GM21423 (cell line): ENCODE data around the gene ADAMTS5.

ENCODE experiments used
- ATAC-seq: cut with Tn5 transposase; IDR thresholded peaks from one replicate; pipeline ENCODE4 v1.9.1; 2021; ENCODE audit warnings: mild to moderate bottlenecking, moderate library complexity; ENCODE audit not compliant: unreplicated experiment

ADAMTS5 gene

DNA sequence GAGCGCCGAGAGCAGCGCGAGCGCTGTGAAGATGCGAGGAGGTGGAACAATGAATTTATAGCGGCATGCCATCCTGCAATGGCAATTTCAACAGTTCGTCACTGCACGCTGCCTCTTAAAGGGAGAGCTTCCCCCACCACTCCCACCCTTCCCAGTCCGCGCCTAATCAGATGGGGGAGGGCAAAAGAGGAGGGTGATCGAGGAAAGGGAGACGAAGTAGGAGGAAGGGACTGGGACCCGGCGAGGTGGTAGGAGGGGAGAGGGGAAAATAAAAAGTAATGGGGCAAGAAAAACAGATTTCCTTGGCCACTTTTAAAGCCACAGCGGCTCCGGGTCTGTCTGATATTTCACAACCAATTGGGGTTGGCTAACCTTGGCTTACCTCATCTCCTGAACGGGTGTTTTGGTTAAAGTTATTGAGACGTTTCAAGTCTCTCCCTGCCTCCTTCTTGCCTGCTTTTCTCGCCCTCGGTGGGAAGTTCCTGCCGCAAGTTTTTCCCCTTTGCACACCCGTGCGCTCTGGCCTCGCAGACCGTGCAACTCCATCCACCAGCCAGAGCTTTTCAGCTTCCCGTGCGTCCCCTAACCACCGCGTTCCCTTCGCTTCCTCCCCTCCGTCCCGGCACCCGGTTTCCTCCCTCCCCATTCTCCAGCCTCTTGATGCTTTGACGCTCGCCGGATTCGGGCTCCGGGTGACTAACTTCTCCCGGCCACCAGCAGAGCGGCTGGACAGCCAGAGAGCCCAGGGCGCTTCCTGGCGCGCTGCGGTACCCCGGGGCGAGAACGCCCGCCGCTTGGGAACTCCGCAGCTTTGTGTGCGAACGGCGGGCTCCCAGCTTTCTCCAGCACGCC is at the start of gene ADAMTS5:
Gene ADAMTS5 (minus strand): TSS at position 27 of the 852 bp plus-strand sequence. CDS start 697 bp downstream, outside the sequence.
- no peak for ATAC-seq

DNA sequence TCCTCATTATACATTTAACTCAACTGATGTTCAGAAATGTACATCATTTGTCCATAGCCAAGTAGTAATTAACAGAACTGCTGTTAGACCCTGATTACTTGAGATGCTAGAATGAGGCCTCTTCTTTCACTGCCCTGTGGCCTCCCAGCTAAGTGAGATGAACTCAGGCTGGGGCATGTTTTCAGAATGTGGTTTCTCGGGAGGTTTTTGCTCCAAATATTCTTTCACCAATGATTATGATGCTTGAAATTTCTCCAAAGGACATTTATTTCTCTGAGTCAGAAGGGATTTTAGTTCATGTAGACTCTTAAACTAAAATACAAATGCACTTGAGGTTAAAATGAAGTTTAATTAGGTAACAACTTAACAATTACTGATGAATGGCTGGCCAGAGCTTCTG is 34.6 kb upstream of the ADAMTS5 start:
- no peak for ATAC-seq

DNA sequence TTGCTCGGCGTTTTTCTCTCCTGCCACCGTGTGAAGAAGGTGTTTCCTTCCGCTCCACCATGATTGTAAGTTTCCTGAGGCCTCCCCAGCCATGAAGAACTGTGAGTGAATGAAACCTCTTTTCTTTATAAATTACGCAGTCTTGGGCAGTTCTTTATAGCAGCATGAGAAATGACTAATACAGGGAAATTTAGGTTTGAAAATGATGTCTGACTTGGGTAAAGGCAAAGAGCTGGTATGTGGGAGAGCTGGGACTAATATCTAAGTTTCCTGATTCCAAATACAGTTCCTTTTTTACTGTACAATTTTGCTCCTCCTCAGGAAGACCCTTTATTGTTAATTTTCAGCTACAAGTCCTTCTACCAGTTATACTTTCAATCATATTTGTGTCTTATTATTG is 16.7 kb upstream of the ADAMTS5 start:
- no peak for ATAC-seq

DNA sequence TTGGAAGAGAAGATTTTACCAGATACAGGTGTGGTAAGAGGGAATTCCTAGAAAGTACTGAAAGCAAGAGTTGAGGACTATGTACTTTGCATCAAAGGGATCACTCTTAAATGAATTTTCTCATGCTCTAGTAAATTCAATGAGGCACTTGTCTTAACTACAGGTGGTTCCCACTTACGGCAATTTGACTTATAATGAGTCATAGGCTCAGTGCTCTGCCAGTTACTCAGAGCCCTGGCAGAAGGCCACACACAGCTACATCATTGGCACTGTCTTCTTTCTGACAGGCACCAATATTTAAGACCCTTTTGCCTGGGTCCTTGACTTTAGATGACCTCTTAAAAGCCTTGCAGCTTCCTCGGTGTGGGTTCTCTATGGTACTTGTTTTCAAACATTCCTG is 15.9 kb upstream of the ADAMTS5 start:
- ATAC-seq = no peak

DNA sequence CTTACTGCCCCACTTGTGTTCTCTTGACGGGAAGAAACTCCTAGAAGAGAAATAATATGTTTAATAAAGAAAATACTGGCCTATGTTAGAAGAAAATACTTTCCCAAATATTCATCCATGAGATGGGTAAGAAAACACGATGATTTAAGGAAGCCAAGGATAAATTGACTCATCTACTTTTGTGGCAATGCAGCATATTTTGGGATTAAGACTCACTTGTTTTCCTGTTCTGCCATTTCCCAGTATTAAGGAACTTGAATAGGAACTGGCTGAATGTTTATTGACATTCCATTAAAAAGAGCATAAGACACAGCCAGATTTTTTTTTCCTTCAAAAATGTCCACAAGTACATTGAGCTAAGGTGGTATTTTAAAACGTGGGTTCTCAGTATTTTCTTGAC is 10.9 kb upstream of the ADAMTS5 start:
- no peak for ATAC-seq

DNA sequence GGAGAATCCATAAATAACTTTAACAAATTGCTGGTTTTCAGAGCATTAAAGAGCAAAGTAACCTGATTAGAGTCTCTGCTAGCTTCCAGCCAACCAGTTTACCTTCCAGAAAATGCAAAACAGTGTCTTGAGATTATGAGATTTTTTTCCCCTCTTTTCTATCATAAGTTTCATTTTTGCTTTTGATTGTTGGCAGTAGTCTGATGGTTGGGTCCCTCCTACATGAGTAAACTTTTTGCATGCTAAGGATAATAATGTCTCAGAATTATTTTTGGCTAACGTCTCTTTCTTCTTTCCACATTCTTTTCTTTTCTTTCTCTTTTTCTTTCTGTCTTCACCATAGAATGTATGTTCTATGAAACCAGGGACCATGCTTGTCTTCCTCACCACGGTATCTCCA is 6.3 kb upstream of the ADAMTS5 start:
- ATAC-seq = no peak

DNA sequence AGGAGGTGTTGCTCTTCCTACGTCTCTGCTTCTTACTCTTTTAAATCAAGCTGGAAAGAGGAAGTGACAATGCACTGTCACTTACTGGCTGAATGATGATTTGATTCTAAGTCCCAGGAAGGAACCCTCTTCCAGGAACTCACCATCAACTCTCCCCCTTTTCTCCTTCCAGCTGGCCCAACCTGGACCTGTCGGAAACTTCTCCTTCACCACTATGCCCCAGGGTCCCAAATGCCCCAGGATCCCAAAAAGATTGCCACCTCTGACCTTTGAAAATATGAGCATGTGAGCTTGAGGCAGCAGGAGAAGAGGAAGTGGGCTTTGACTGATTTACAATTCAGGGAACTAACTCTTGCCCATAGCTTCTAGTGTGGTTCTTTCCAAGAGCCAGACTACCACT is 5.3 kb upstream of the ADAMTS5 start:
- ATAC-seq = no peak

DNA sequence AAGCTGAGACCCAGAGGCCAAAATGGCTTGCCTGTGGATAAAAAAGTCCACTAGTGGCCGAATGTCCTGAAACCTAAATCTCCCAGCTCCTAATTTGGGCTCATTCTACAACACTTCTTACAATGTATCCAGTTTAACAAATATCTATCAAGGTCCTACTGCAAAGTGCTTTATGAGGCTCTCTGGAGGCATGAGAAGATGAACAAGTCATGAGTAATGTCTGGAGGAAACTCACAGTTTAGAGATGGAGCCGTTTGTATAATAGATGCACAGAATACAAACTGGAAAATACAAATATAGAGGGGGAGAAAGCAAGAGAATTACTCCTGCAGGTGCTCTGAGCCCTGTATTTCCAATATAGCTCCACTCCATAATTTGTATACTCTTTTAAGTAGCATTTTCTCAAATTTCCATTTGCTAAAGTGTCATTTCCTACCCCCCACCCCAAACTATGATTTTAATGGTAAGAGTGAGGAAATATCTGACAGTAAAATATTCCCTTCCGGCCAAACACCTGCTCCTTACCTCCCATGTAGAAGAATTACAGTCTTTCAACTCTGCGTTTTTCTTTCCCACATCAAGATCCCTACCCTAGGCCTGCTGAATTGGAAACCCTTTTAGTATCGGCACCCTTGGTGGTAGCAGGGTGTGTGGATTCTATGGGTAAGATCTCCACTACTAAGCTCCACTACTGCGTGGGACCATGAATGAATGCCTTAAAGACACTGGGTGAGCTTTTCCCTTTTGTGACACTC is 3.3 kb upstream of the ADAMTS5 start:
- no peak for ATAC-seq

DNA sequence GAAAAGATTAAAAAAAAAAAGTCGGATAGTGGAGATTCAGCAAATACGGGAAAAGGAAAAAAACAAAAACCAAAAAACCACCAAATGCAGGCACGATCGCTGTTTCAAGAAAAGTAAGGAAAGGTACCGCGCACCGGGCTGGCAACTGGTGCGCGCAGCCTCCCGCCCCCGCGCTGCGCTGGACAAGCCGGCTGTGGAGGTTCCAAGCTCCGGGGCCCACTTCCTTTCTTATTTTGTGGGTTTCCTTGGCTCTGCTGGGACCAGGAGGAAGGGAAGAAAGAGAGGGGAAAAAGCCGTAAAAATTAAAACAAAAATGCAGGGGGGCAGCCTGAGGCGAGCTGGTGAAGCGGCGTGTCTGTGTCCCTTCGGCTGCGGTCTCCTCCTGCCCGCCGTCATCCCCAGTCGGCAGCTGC is 233 bp downstream of the ADAMTS5 start:
- ATAC-seq = no peak

DNA sequence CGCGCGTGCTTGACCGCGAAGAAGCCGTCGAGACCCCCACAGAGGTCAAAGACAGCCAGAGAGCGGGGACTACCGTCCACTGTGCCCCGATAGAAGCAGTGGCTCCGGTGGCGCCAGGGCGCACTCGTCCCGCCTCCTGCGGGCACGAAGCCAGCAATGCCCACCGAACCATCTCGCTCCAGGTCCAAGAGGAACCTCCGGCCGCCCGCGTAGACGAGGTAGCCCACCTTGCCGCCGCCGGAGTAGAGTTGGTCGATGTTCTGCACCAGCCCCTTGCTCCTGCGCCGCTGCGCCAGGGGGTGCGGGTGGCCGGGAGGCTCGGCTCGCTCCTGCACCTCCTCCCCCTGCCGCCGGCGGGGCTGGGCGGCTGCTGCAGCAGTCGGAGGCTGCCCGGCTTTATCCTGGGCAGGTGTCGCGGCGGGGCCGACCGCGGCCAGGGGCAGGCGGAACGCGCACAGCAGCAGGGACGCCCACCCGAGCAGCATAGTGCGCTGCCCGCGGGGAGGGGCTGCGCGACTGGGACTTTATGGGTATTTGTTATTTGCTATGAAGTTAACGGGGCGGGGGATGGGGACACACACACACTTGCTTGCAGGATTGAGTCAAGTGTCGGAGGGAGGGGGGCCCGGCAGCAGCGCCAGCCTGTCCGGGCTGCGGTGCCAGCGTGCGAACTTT is 844 bp downstream of the ADAMTS5 start:
- ATAC-seq = no peak

DNA sequence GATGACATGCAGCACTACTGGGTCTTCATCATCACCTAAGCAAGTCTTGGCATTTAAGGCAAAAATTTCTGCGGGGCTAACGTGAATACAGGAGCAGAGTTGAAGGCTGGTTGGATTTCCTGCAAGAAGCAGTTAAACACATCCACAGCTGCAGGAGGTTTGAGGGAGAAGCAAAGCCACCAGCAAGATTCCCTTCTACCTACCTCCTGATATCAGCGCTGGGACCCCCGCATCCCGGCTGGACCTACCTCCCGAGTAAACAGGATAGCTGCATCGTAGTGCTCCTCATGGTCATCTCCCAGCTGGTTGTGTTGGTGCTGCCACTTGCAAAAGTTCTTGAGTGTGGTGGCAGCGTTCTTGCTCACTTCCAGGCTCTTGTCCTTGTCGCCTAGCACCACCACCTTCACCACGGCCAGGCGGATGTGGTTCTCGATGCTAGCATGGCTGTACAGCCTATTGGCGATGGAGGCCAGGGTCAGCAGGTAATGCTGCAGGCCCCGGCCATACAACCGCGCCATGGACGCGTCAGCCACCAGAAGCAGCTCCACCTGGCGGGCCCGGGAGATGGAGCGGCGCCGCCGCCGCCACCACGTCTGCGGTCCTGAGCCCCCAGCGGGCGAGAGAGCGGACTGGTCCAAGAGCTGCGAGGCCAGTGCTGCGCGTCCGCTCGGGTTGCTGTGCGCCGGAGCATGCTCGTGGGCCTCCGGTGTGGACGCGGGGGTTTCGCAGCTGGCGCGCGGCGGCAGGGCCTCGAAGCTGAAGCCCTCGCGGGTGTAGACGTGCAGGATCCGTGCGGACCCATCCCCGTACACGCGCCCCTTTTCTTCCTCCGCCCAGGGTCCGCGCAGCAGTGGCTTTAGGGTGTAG is 1.6 kb downstream of the ADAMTS5 start:
- no peak for ATAC-seq

DNA sequence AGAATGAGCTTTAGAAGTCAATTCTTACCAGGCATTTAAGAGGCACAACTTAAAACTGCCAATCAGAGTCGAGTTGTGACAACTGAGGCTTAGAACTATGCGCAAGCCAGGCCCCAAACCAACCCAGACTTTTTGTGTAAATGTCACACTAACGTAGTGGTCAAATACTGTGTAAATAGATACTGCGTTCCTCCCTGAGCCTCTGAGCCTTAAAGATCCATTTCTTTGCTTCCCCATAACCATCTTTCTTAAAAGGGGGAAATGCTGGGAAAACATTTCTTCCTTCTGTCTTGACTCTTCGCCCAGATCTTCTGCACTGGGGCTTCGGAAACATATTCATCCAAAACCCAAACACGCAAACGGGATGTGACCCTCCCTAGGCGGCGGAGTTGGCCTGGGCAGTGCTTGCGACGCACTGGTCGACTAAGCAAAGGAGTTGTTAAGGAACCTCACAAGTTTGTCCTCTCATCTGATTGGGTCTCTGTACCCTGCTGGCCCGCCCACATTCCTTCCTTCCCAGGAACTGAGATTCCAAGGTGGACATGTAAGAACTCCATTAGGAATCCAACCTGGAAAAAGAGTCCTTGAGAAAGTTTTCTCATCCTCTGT is 2.6 kb downstream of the ADAMTS5 start:
- ATAC-seq = no peak

DNA sequence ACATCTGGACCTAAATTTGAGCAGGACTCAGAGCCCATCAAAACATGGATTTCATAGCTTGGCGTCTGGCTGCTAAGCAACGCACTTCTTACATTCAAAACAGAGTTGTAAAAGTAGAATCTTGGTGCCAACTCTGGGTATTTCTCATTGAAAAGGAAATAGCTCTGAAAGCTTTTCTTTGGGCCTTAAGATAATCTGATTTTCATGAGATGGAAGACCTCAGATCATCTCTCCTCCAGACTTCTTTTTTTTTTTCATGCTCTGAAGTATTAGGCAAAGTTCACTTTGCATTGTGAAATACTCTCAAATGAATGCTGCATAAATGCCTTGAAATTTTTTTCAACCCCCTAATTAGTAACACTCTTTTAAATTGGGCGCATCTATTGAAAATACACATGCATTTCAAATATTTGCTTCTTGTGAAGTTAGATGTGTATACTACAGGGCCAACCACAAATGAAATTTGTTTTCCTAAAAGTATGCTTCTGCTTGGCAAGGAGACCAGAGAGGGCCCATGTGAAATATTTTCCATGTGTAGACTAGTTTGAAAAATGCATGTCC is 4.2 kb downstream of the ADAMTS5 start:
- ATAC-seq = no peak

DNA sequence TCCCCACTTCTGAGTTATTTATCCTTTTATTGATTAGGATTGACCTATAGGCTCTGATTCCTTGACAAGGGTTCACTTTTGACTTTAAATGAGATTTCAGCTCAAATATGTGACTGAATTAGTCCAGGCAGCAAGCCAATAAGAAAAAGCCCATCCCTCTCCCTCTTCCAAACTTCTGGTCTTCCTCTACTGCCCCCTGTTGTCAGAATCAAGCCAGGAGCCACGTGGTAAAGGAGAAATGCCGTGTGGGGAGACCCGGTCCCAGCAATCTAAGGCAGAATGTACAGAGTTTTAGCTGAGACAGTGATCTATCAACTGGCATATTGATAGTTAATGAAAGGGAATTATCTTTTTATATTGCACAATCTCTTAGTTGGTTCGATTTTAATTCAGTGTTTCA is 5.2 kb downstream of the ADAMTS5 start:
- no peak for ATAC-seq

DNA sequence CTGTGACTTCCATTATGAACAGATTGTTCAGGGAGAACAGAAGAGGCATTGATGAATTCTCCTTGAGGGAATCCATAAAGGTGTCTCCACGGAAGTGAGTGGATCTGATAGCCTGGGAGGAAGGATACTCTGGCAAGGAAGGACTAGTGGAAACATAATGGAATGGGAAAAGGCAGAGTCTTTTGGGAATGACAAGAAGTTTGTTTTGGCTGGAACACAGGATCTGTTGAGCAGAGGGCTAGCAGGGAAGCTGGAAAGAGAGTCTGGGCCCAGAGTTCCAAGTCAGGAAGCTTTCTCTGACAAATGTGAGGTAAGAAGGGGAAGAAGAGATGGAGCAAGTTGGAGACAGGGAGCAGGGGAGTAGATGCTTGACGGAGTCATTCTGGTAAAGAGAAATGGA is 8.1 kb downstream of the ADAMTS5 start:
- ATAC-seq = no peak

DNA sequence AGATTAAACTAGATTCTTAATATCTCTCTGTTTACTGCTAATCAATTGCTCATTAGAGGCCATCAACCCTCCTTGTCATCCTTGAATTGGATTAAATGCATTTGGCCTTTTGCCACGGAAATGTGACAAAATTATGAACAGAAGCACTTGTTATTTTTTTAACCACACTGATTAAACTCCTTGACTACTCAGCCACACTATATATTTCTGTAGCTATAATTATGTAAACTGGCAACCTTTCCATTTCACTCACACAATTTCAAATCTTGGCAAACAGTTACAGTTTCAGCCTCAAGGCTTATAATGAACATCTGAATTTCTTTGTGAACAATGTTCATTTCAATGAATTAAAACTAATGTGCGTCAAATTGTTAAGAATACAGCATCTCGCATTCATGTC is 10.1 kb downstream of the ADAMTS5 start:
- ATAC-seq = no peak

DNA sequence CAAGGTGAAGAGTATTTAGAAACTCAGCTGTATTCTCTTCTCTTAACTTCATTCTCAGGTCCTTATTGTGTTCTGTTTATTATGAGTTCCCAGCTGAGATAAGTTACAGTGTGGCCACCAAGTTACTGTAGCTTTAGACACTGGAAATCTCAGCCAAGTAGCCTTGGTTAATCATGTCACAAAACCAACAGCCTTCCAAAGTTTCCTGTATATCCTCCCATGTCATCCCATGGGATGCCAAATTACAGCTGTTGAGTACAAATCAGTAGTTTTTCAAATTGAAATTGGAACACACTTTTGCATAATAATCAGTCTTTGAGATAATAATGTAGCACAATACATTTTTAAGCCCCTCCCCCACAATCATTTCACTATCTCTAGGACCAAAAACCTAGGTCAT is 10.7 kb downstream of the ADAMTS5 start:
- no peak for ATAC-seq

DNA sequence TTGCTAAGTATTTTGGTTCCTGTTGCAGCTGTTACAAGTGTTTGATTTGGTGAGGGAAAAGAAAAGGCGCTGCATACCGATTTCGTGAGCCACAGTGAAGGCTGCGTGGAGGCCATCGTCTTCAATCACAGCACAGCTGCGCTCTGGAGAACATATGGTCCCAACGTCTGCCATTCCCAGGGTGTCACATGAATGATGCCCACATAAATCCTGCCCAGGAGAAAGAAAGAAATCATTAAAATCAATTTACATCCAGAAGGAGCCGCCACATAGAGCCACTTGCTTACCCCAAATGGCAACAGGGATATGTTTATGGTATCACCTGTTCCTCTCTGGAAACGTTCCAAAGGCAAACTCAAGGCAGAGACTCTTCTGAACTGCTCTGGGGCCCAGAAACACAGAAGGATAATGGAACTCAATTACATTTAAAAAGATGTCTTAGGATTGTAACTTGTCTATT is 12.2 kb downstream of the ADAMTS5 start:
- ATAC-seq = no peak

DNA sequence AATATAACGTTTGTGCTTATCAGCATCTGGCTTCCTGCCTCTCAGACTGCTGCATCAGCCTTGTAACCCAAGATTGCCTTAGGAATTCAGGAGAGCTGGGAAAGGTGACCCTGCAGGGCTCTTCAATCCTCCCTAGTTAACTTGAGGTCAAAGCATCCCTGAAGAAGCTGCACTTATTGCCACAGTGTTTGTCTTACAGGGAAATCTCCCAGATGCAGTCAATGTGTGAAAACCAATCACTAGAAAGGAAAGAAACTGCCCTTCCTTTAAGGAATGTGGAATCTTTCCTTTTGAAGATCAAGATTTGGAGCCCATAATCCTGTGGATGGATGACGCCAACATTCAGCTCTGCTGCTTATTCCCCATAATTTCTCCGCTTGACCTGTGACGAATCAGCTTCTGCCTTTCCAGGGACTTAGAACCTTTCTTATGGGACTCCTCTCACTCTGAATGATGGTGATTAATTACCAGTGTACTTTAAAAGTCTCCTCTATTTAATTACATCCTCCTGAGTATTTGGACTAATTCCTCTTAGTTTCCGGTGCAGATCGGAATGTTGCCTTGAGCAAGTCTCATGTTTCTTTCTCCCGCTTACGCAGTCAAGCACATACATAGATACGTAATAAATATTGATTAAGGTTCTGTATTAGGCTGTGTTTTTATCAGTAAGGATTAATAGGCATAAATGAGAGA is 14.4 kb downstream of the ADAMTS5 start:
- no peak for ATAC-seq
